ENCODE data around the gene DPEP1.

The DPEP1 gene

DNA sequence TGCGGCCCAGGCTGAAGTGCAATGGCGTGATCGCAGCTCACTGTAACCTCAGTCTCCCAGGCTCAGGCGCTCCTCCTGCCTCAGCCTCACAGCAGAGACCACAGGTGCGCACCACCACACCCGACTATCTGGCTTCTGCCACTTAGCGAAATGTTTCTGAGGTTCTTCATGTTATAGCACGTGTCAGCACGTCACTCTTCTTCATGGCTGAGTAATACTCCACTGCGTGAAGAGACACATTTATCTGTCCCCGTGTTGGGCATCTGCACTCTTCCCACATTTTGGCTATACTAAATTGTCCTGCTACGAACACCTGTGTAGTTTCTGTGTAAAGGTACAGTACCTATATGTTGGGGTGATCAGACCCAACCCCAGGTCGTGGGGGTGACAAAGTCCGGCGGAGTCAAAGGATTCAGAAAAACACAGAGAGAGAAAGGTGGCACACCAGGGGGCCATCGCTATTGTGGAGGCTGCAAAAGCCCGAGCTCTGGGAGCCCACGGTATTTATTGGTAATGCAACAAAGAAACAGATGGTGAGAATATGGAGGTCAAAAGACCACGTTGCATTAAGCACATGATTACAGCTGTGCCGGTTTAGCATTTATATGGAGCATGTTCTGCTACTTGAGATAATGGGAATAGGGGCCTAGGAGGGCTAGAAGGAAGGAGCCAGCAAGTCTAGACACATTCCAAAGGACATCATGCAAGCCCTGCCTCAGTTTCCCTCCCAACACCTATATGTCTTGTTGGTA is 851 bp upstream of the DPEP1 start:
- TF ChIP-seq, protein P1, sequence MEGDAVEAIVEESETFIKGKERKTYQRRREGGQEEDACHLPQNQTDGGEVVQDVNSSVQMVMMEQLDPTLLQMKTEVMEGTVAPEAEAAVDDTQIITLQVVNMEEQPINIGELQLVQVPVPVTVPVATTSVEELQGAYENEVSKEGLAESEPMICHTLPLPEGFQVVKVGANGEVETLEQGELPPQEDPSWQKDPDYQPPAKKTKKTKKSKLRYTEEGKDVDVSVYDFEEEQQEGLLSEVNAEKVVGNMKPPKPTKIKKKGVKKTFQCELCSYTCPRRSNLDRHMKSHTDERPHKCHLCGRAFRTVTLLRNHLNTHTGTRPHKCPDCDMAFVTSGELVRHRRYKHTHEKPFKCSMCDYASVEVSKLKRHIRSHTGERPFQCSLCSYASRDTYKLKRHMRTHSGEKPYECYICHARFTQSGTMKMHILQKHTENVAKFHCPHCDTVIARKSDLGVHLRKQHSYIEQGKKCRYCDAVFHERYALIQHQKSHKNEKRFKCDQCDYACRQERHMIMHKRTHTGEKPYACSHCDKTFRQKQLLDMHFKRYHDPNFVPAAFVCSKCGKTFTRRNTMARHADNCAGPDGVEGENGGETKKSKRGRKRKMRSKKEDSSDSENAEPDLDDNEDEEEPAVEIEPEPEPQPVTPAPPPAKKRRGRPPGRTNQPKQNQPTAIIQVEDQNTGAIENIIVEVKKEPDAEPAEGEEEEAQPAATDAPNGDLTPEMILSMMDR (IDR thresholded peaks at IDR 0.05): no peak
- no peak overlapping the region for H3K27ac ChIP-seq
- H3K27me3 ChIP-seq (ENCODE audit: control insufficient read depth, insufficient read depth, low read length): no peaks in the 10 kb centered on the region
- H3K9me3 ChIP-seq (ENCODE audit: control insufficient read depth, low read length): no peaks in the 10 kb centered on the region
- no peak overlapping the region for H3K4me3 ChIP-seq (ENCODE audit: low read depth, low read length)
- H3K4me1 ChIP-seq: no peaks in the 10 kb centered on the region
- H3K9ac ChIP-seq: no peak overlapping the region
- H2AFZ ChIP-seq: no peak overlapping the region
- no peaks in the 10 kb centered on the region for H3K79me2 ChIP-seq
- no peak overlapping the region for H3K4me2 ChIP-seq (ENCODE audit: low read length)
- H3K36me3 ChIP-seq (ENCODE audit: control insufficient read depth, insufficient read depth, low read length): no peaks in the 10 kb centered on the region

DNA sequence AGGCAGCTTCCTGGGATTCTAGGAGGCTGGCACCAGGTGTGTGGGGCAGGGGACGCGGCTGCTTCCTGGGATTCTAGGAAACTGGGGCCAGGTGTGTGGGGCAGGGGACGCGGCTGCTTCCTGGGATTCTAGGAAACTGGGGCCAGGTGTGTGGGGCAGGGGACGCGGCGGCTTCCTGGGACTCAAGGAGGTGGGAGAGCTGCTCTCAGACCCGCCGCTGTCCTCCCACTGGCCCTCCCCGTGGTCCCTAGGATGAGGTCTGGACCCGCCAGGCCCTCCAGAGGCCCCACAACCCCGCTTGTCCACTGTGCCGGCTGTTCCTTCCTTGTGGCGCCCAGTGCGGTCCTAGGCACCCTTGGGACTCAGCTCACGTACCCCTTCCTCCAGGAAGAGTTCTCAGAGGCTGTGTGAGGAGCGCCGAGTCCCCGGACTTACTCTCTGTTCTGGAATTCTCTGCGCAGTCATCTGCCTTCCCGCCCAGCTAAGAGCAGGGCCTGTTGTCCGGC is 565 bp downstream of the DPEP1 start:
- Histone ChIP-seq H3K4me3 (ENCODE audit: low read depth, low read length) (no peak overlapping the region), H3K4me2 (ENCODE audit: low read length) (no peak overlapping the region), H3K27me3 (ENCODE audit: control insufficient read depth, insufficient read depth, low read length) (no peaks in the 10 kb centered on the region), H3K27ac (no peak overlapping the region), H3K4me1 (no peaks in the 10 kb centered on the region), H3K9me3 (ENCODE audit: control insufficient read depth, low read length) (no peaks in the 10 kb centered on the region), H3K36me3 (ENCODE audit: control insufficient read depth, insufficient read depth, low read length) (no peaks in the 10 kb centered on the region), H2AFZ (no peak overlapping the region), H3K79me2 (no peaks in the 10 kb centered on the region), H3K9ac (no peak overlapping the region)
- TF ChIP-seq, protein P1 (IDR thresholded peaks at IDR 0.05): no peak

DNA sequence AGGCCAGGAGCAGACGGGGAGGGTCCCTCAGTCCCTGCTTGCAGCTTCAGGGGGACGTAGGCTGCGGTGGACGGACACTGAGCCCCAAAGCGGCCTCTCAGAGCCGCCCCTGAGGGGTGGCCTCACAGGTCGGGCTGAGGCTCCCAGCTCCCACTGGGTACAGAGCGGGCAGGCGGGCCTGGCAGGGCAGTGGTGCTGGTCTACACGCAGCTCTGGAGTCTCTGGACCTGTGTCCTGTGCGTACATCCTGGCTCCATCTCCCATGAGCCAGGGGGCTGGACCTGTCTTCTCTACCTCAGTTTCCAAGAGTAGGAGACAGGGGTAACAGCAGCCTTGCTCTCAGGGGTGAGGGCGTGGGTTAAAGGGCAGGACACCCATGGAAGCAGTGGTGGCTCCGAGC is 1.7 kb downstream of the DPEP1 start:
- TF ChIP-seq, protein P1 (IDR thresholded peaks at IDR 0.05): no peak
- H3K27me3 ChIP-seq (ENCODE audit: control insufficient read depth, insufficient read depth, low read length): no peaks in the 10 kb centered on the region
- H3K79me2 ChIP-seq: no peaks in the 10 kb centered on the region

DNA sequence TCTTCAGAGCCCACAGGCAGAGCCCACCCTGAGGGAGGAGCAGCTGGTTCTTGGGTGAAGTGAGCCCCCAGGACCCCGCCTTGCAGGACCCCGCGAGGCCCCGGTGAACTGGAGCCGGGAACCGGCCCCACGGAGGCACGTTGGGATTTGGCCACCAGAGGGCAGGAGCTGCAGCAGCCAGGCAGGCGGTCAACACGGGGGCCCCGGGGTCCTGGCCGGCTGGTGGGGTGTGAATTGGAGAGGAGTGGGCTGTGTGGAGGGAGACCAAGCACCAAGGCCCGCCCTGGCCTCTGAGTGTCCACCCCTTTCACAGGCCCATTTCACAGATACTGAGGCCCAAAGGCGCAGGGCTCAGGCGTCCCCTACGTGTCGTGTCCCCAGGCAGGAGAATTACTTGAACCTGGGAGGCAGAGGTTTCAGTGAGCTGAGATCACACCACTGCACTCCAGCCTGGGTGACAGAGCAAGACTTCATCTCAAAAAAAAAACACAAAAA is 2.2 kb downstream of the DPEP1 start:
- Histone ChIP-seq H3K4me2 (ENCODE audit: low read length) (no peak overlapping the region), H3K9me3 (ENCODE audit: control insufficient read depth, low read length) (no peaks in the 10 kb centered on the region), H3K27me3 (ENCODE audit: control insufficient read depth, insufficient read depth, low read length) (no peaks in the 10 kb centered on the region), H3K9ac (no peak overlapping the region), H3K4me1 (no peaks in the 10 kb centered on the region), H2AFZ (no peak overlapping the region), H3K79me2 (no peaks in the 10 kb centered on the region), H3K36me3 (ENCODE audit: control insufficient read depth, insufficient read depth, low read length) (no peaks in the 10 kb centered on the region), H3K4me3 (ENCODE audit: low read depth, low read length) (no peak overlapping the region), H3K27ac (no peak overlapping the region)
- TF ChIP-seq, protein P1 (IDR thresholded peaks at IDR 0.05): peak; percentile 29

More for the DNA sequence above, 1.7 kb downstream of the DPEP1 start:
- Histone ChIP-seq H3K4me2 (ENCODE audit: low read length) (no peak overlapping the region), H3K36me3 (ENCODE audit: control insufficient read depth, insufficient read depth, low read length) (no peaks in the 10 kb centered on the region), H3K4me3 (ENCODE audit: low read depth, low read length) (no peak overlapping the region), H3K9ac (no peak overlapping the region), H2AFZ (no peak overlapping the region), H3K27ac (no peak overlapping the region), H3K9me3 (ENCODE audit: control insufficient read depth, low read length) (no peaks in the 10 kb centered on the region), H3K4me1 (no peaks in the 10 kb centered on the region)

All from parathyroid adenoma (tissue), 2 donors.